BJ (cell line): Measurements from ENCODE around the gene GADD45B. TPM values are rescaled to one million over a fixed set of nuclear protein-coding genes. Genes with fewer than 3 reads are reported as not detected.

Experiments used
- CTCF ChIA-PET: fragments of 350-600 bp; formaldehyde crosslinking; extraction: SDS; loops from one replicate; lab custom pipeline; 2021; ENCODE audit warnings: antibody characterized with exemption, inconsistent platforms; lab: Yijun Ruan, JAX
- POLR2A ChIA-PET: fragments of 300-600 bp; sonication (Branson Sonifier 250); formaldehyde crosslinking; extraction: SDS; loops from one replicate; lab custom pipeline; 2021; ENCODE audit warnings: antibody characterized with exemption; lab: Charles Lee
- DNase-seq: peaks from one replicate; pipeline ENCODE4 v3.0.0-alpha.2; 2011; ENCODE audit warnings: low read depth
- H3K27me3 ChIP-seq: 2 replicates; pipeline ENCODE4 v1.6.0; 2011; ENCODE audit warnings: low read length; ENCODE audit not compliant: control insufficient read depth, insufficient read depth
- H3K36me3 ChIP-seq: 2 replicates; pipeline ENCODE4 v1.5.1; 2011; ENCODE audit warnings: low read length; ENCODE audit not compliant: control insufficient read depth, insufficient read depth
- H3K4me3 ChIP-seq: 2 replicates; pipeline ENCODE4 v1.5.1; 2011; ENCODE audit warnings: low read depth, mild to moderate bottlenecking, control low read depth, low read length
- polyA plus RNA-seq: library from polyadenylated mRNA; depleted of rRNA; stranded (reverse); fragments of >200 nt; gene quantifications from 2 replicates; pipeline ENCODE4 v1.2.3, GENCODE V29; 2011
- TF ChIP-seq, protein P1 (sequence below): IDR thresholded peaks from 2 replicates; pipeline ENCODE4 v1.5.1; 2011; ENCODE audit warnings: low read depth, mild to moderate bottlenecking, control low read depth, inconsistent platforms, low read length, moderate library complexity; ENCODE audit not compliant: insufficient read depth

Gene GADD45B
- polyA plus RNA-seq, 1 experiment = 69.8 TPM

DNA sequence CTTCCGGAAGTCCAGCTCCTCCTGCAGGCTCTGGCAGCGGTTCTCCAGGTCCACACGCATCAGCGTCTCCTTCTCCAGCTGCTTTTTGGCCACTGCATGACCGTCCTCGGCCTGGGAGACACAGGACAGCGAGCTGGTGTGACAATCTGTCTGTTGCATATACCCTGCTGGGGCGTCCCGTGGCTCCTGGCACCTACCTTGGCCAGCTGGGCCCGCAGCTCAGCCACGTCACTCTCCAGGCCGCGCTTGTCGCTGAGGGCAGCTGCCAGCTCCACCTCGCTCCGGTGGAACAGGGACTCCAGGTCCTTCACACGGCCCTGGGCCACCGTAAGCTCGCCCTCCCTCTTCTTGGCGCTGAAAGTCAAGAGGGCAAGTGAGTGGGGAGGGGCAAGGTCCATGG lies 37.7 kb upstream of the GADD45B start:
- Histone ChIP-seq H3K4me3 (no peak overlapping the region), H3K27me3 (no peaks in the 10 kb centered on the region), H3K36me3 (peaks cover 22% of the 10 kb centered on the region)
- ChIA-PET CTCF (interaction anchor here (1.5 to 1.9 kb wide), 3 partner anchors 10 to 176 kb away, joined by 3 to 4 read pairs (median 4); partner anchors contain the start of gene LMNB2), POLR2A (no interaction called here)
- DNase-seq = no peak
- TF ChIP-seq, protein P1, sequence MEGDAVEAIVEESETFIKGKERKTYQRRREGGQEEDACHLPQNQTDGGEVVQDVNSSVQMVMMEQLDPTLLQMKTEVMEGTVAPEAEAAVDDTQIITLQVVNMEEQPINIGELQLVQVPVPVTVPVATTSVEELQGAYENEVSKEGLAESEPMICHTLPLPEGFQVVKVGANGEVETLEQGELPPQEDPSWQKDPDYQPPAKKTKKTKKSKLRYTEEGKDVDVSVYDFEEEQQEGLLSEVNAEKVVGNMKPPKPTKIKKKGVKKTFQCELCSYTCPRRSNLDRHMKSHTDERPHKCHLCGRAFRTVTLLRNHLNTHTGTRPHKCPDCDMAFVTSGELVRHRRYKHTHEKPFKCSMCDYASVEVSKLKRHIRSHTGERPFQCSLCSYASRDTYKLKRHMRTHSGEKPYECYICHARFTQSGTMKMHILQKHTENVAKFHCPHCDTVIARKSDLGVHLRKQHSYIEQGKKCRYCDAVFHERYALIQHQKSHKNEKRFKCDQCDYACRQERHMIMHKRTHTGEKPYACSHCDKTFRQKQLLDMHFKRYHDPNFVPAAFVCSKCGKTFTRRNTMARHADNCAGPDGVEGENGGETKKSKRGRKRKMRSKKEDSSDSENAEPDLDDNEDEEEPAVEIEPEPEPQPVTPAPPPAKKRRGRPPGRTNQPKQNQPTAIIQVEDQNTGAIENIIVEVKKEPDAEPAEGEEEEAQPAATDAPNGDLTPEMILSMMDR = no peak

DNA sequence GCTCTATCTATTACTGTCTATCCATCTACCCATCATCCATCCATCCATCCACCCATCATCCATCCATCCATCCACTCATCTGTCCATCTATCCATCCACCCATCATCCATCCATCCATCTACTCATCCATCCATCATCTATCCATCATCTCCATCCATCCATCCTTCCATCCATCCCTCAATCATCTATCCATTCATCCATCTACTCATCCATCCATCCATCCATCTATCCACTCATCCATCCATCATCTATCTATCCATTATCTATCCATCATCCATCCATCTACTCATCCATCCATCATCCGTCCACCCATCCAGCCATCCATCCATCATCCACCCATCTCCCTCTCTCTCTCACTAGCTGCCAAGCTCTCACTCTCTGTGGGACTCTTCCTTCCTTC lies 35.4 kb upstream of the GADD45B start:
- CTCF ChIA-PET = no interaction called here
- DNase-seq = no peak
- H3K4me3 ChIP-seq = no peak overlapping the region
- TF ChIP-seq, protein P1 = no peak
- H3K27me3 ChIP-seq = no peaks in the 10 kb centered on the region
- POLR2A ChIA-PET = no interaction called here
- peaks cover 15% of the 10 kb centered on the region for H3K36me3 ChIP-seq

DNA sequence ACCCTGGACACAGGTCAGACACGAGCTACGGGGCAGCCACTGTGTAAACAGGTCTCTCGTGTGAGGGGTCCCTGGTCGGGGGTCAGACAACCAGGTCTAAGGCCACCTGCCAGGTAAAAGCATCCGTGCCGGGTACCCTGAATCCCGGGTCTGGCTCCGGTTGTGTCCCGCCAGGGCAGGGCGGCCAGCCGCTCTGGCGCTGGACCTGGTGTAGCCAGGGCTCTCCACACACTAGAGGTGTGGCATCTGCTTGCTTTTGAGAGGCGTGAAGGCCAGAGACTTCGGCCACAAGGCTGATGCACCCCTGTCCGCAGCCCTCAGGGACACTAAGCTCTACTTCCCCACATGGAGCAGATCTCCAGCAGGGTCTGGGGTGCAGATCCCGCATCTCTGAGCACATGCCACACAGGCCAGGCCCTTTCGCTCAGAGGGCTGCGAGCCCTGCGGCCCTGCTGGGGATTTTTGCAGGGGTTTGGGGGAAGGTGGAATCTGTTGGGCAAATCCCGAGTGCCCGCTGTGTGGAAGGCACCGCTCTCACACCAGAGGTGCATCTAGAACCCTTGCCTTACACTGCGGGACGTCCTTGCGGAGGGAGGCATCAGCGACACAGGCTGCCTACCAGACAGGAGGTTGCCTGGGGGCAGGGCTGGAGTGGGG lies 34.7 kb upstream of the GADD45B start:
- Histone ChIP-seq H3K4me3 (no peak overlapping the region), H3K27me3 (no peaks in the 10 kb centered on the region), H3K36me3 (peaks cover 15% of the 10 kb centered on the region)
- ChIA-PET POLR2A (no interaction called here), CTCF (no interaction called here)
- TF ChIP-seq, protein P1 = no peak
- no peak for DNase-seq

DNA sequence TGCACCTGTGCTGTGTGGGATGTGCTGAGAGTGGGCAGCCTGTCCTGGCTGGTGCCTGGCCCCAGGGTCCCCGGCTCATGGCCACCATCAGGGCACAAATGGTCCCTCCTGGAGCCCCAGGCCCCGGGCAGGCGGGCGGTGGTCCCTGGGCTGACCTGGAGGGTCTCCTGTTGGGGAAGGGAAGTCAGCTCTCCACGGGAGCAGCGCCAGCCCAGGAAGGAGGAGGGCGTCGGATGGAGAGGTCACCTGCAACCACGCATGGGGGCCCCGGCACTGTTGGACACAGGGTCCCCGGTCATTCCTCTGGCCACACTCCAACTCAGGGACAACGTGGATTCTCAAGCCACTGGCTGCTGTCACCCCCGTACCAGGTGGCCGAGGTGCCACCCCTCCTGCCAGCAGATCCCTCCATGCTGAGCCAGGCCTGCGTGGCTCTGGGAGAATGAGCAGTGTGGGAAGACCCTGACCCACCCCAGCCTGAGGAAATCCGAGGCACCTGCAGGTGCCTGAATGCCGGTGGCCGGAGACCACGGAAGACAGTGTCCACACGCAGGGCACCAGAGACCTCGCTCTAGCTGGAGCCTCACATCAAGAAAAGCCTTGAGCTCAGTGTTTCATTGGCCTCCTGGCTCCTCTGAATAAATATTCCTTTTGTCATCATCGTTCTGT lies 32.7 kb upstream of the GADD45B start:
- H3K36me3 ChIP-seq = peaks cover 6% of the 10 kb centered on the region
- DNase-seq = no peak
- TF ChIP-seq, protein P1 = no peak
- H3K4me3 ChIP-seq = no peak overlapping the region
- H3K27me3 ChIP-seq = no peaks in the 10 kb centered on the region
- CTCF ChIA-PET = interaction anchor here (1.2 kb wide), 1 partner anchor 13 kb away, joined by 3 read pairs; no protein-coding TSS in a partner anchor
- POLR2A ChIA-PET = no interaction called here

DNA sequence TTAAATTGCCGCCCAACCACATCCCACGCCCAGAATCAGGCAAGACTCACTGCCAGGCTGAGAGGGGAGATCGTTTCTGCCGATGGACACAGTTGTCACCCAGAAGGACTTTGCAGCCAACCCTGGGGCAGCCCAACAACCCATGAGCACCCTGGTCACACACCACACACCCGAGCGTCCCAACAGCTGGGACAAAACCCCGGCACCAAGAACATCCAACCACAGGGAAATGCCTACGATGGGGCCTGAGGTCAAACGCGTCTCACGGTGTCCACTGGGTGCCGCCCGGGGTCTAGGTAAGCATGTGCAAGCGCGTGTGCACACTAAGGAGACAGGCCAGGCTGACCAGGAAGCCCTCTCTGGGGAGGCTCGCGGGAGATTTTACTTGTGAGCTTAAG lies 32.1 kb upstream of the GADD45B start:
- TF ChIP-seq, protein P1 = no peak
- DNase-seq = no peak
- H3K36me3 ChIP-seq = peaks cover 2% of the 10 kb centered on the region; the same call in 1 of the 2 replicates
- H3K27me3 ChIP-seq = no peaks in the 10 kb centered on the region
- ChIA-PET POLR2A (no interaction called here), CTCF (no interaction called here)
- no peak overlapping the region for H3K4me3 ChIP-seq
